Measurements from ENCODE around the gene CDK13. TPM values are rescaled to one million over a fixed set of nuclear protein-coding genes. Genes with fewer than 3 reads are reported as not detected.

CDK13 gene
- total and polyA plus RNA-seq, 3 experiments from 2014 or later: 43.2 to 45.8 (median 43.9) TPM

GRCh38 chr7:40092182-40092581 lies 142.1 kb downstream of the CDK13 start:
- no peaks in the 10 kb centered on the region for H3K27me3 Mint-ChIP-seq

GRCh38 chr7:40093631-40094350 lies 143.7 kb downstream of the CDK13 start:
- Mint-ChIP-seq H3K9me3 (no peaks in the 10 kb centered on the region), H3K4me1 (peaks cover 0 to 15% (median 5%) of the 10 kb centered on the region in 3 donors), H3K27ac (peak overlapping the region in 3 of 8 donors; percentile 8 to 66 (median 62)), H3K4me3 (no peak overlapping the region), H3K36me3 (peaks cover 0 to 73% (median 28%) of the 10 kb centered on the region in 3 donors), H3K27me3 (peaks cover 0 to 1% of the 10 kb centered on the region in 2 donors)
- no peak for DNase-seq
- H3K36me3 ChIP-seq (ENCODE audit: insufficient read depth, low read length): peaks cover 37% of the 10 kb centered on the region
- no peaks in the 10 kb centered on the region for H3K9me3 ChIP-seq (ENCODE audit: low read length)
- no peaks in the 10 kb centered on the region for H3K27me3 ChIP-seq (ENCODE audit: insufficient read depth, low read length, poor library complexity, severe bottlenecking)
- H3K27ac ChIP-seq (ENCODE audit: low read depth, low read length): no peak overlapping the region
- H3K4me3 ChIP-seq (ENCODE audit: low read length): no peak overlapping the region
- ChIA-PET POLR2A (interaction anchor here (0.6 kb wide), 1 partner anchor 197 kb away, joined by 5 read pairs; no protein-coding TSS in a partner anchor), CTCF (no interaction called here)
- no peaks in the 10 kb centered on the region for H3K4me1 ChIP-seq (ENCODE audit: insufficient read depth, low read length)

More at GRCh38 chr7:40092182-40092581, 142.1 kb downstream of the CDK13 start:
- Histone ChIP-seq H3K4me3 (ENCODE audit: low read length) (no peak overlapping the region), H3K9me3 (ENCODE audit: low read length) (no peaks in the 10 kb centered on the region), H3K36me3 (ENCODE audit: insufficient read depth, low read length) (peaks cover 47% of the 10 kb centered on the region), H3K4me1 (ENCODE audit: insufficient read depth, low read length) (no peaks in the 10 kb centered on the region), H3K27me3 (ENCODE audit: insufficient read depth, low read length, poor library complexity, severe bottlenecking) (no peaks in the 10 kb centered on the region), H3K27ac (ENCODE audit: low read depth, low read length) (no peak overlapping the region)
- CTCF ChIA-PET: no interaction called here
- POLR2A ChIA-PET: no interaction called here
- Mint-ChIP-seq H3K4me3 (no peak overlapping the region), H3K9me3 (no peaks in the 10 kb centered on the region), H3K27ac (no peak overlapping the region), H3K36me3 (peaks cover 0 to 81% (median 24%) of the 10 kb centered on the region in 3 donors), H3K4me1 (peaks cover 0 to 15% (median 5%) of the 10 kb centered on the region in 3 donors)
- DNase-seq: no peak

- Histone ChIP-seq H3K27me3 (ENCODE audit: insufficient read depth, low read length, poor library complexity, severe bottlenecking) (no peaks in the 10 kb centered on the region), H3K9me3 (ENCODE audit: low read length) (no peaks in the 10 kb centered on the region), H3K4me3 (ENCODE audit: low read length) (no peak overlapping the region), H3K36me3 (ENCODE audit: insufficient read depth, low read length) (peaks cover 26% of the 10 kb centered on the region), H3K4me1 (ENCODE audit: insufficient read depth, low read length) (no peaks in the 10 kb centered on the region), H3K27ac (ENCODE audit: low read depth, low read length) (no peak overlapping the region)
- peaks cover 0 to 1% of the 10 kb centered on the region in 2 donors for H3K27me3 Mint-ChIP-seq
- ChIA-PET CTCF (interaction anchor here (1.3 kb wide), 1 partner anchor 199 kb away, joined by 3 read pairs; no protein-coding TSS in a partner anchor), POLR2A (no interaction called here)
- peaks cover 0 to 61% (median 24%) of the 10 kb centered on the region in 3 donors for H3K36me3 Mint-ChIP-seq
- H3K4me1 Mint-ChIP-seq: peaks cover 0 to 15% (median 5%) of the 10 kb centered on the region in 3 donors
- H3K27ac Mint-ChIP-seq: no peak overlapping the region
- DNase-seq: no peak
- H3K4me3 Mint-ChIP-seq: no peak overlapping the region
- no peaks in the 10 kb centered on the region for H3K9me3 Mint-ChIP-seq
Observed at GRCh38 chr7:40095230-40095629, 145.2 kb downstream of the CDK13 start.

- H3K4me3 ChIP-seq (ENCODE audit: low read length): no peak overlapping the region
- ChIA-PET CTCF (interaction anchor here (1.3 kb wide), 1 partner anchor 200 kb away, joined by 3 read pairs; no protein-coding TSS in a partner anchor), POLR2A (no interaction called here)
- H3K27ac ChIP-seq (ENCODE audit: low read depth, low read length): no peak overlapping the region
- no peaks in the 10 kb centered on the region for H3K4me1 ChIP-seq (ENCODE audit: insufficient read depth, low read length)
- no peaks in the 10 kb centered on the region for H3K9me3 ChIP-seq (ENCODE audit: low read length)
- no peak for DNase-seq
- Mint-ChIP-seq H3K36me3 (peaks cover 0 to 58% (median 24%) of the 10 kb centered on the region in 3 donors), H3K27me3 (peaks cover 0 to 1% of the 10 kb centered on the region in 2 donors), H3K9me3 (no peaks in the 10 kb centered on the region), H3K4me1 (peaks cover 0 to 15% (median 5%) of the 10 kb centered on the region in 3 donors), H3K4me3 (no peak overlapping the region), H3K27ac (peak overlapping the region in 5 of 8 donors; percentile 13 to 78 (median 50))
- H3K27me3 ChIP-seq (ENCODE audit: insufficient read depth, low read length, poor library complexity, severe bottlenecking): no peaks in the 10 kb centered on the region
- H3K36me3 ChIP-seq (ENCODE audit: insufficient read depth, low read length): peaks cover 26% of the 10 kb centered on the region
Observed at GRCh38 chr7:40095695-40096327, 145.8 kb downstream of the CDK13 start.

- Mint-ChIP-seq H3K4me1 (peaks cover 0 to 15% (median 5%) of the 10 kb centered on the region in 3 donors), H3K36me3 (peaks cover 0 to 43% (median 23%) of the 10 kb centered on the region in 3 donors), H3K4me3 (no peak overlapping the region), H3K27me3 (peaks cover 0 to 1% of the 10 kb centered on the region in 2 donors), H3K9me3 (no peaks in the 10 kb centered on the region), H3K27ac (peak overlapping the region in 1 of 8 donors; percentile 17)
- no peaks in the 10 kb centered on the region for H3K27me3 ChIP-seq (ENCODE audit: insufficient read depth, low read length, poor library complexity, severe bottlenecking)
- peaks cover 19% of the 10 kb centered on the region for H3K36me3 ChIP-seq (ENCODE audit: insufficient read depth, low read length)
- CTCF ChIA-PET: no interaction called here
- no peaks in the 10 kb centered on the region for H3K9me3 ChIP-seq (ENCODE audit: low read length)
- DNase-seq: no peak
- H3K27ac ChIP-seq (ENCODE audit: low read depth, low read length): no peak overlapping the region
- no peak overlapping the region for H3K4me3 ChIP-seq (ENCODE audit: low read length)
- no peaks in the 10 kb centered on the region for H3K4me1 ChIP-seq (ENCODE audit: insufficient read depth, low read length)
- POLR2A ChIA-PET: no interaction called here
Observed at GRCh38 chr7:40097728-40098127, 147.7 kb downstream of the CDK13 start.

- CTCF ChIA-PET: no interaction called here
- Histone ChIP-seq H3K4me1 (ENCODE audit: insufficient read depth, low read length) (no peaks in the 10 kb centered on the region), H3K27ac (ENCODE audit: low read depth, low read length) (no peak overlapping the region), H3K4me3 (ENCODE audit: low read length) (no peak overlapping the region), H3K9me3 (ENCODE audit: low read length) (no peaks in the 10 kb centered on the region), H3K36me3 (ENCODE audit: insufficient read depth, low read length) (peaks cover 12% of the 10 kb centered on the region), H3K27me3 (ENCODE audit: insufficient read depth, low read length, poor library complexity, severe bottlenecking) (no peaks in the 10 kb centered on the region)
- Mint-ChIP-seq H3K27me3 (peaks cover 0 to 1% of the 10 kb centered on the region in 2 donors), H3K4me3 (no peak overlapping the region), H3K9me3 (no peaks in the 10 kb centered on the region), H3K36me3 (peaks cover 0 to 35% (median 22%) of the 10 kb centered on the region in 3 donors), H3K4me1 (peaks cover 0 to 15% (median 5%) of the 10 kb centered on the region in 3 donors), H3K27ac (no peak overlapping the region)
- no peak for DNase-seq
- POLR2A ChIA-PET: no interaction called here
Observed at GRCh38 chr7:40098810-40099209, 148.8 kb downstream of the CDK13 start.

- Histone ChIP-seq H3K27me3 (ENCODE audit: insufficient read depth, low read length, poor library complexity, severe bottlenecking) (no peaks in the 10 kb centered on the region), H3K4me1 (ENCODE audit: insufficient read depth, low read length) (no peaks in the 10 kb centered on the region), H3K27ac (ENCODE audit: low read depth, low read length) (no peak overlapping the region), H3K36me3 (ENCODE audit: insufficient read depth, low read length) (peaks cover 2% of the 10 kb centered on the region), H3K9me3 (ENCODE audit: low read length) (no peaks in the 10 kb centered on the region), H3K4me3 (ENCODE audit: low read length) (no peak overlapping the region)
- no peak for DNase-seq
- CTCF ChIA-PET: no interaction called here
- Mint-ChIP-seq H3K27ac (peak overlapping the region in 1 of 8 donors; percentile 29), H3K4me3 (no peak overlapping the region), H3K4me1 (peaks cover 0 to 7% (median 3%) of the 10 kb centered on the region in 3 donors), H3K27me3 (peaks cover 0 to 1% of the 10 kb centered on the region in 2 donors), H3K9me3 (no peaks in the 10 kb centered on the region), H3K36me3 (peaks cover 0 to 29% (median 13%) of the 10 kb centered on the region in 3 donors)
- POLR2A ChIA-PET: no interaction called here
Observed at GRCh38 chr7:40099837-40100236, 149.8 kb downstream of the CDK13 start.

- H3K4me1 ChIP-seq (ENCODE audit: insufficient read depth, low read length): no peaks in the 10 kb centered on the region
- H3K9me3 ChIP-seq (ENCODE audit: low read length): no peaks in the 10 kb centered on the region
- Mint-ChIP-seq H3K27ac (peak overlapping the region in 2 of 8 donors; percentile 36 to 47), H3K27me3 (peaks cover 0 to 1% of the 10 kb centered on the region in 2 donors), H3K9me3 (no peaks in the 10 kb centered on the region), H3K4me3 (no peak overlapping the region), H3K4me1 (peaks cover 0 to 2% (median 0%) of the 10 kb centered on the region in 3 donors), H3K36me3 (peaks cover 0 to 17% (median 6%) of the 10 kb centered on the region in 3 donors)
- H3K27me3 ChIP-seq (ENCODE audit: insufficient read depth, low read length, poor library complexity, severe bottlenecking): no peaks in the 10 kb centered on the region
- no peaks in the 10 kb centered on the region for H3K36me3 ChIP-seq (ENCODE audit: insufficient read depth, low read length)
- H3K4me3 ChIP-seq (ENCODE audit: low read length): no peak overlapping the region
- CTCF ChIA-PET: no interaction called here
- H3K27ac ChIP-seq (ENCODE audit: low read depth, low read length): no peak overlapping the region
- DNase-seq: no peak
- POLR2A ChIA-PET: no interaction called here
Observed at GRCh38 chr7:40101201-40101600, 151.1 kb downstream of the CDK13 start.

Data from CD8-positive, alpha-beta memory T cell (primary cell).